ENCODE results near the gene ZFPM1.

Gene ZFPM1

GRCh38 chr16:88452482-88453216, 431 bp upstream of the ZFPM1 start:
- DNase-seq = peak; percentile 100

GRCh38 chr16:88453611-88454522, 787 bp downstream of the ZFPM1 start:
- peak; percentile 56 for DNase-seq

GRCh38 chr16:88454523-88454947, 1.5 kb downstream of the ZFPM1 start:
- peak; percentile 48 for DNase-seq

DNA sequence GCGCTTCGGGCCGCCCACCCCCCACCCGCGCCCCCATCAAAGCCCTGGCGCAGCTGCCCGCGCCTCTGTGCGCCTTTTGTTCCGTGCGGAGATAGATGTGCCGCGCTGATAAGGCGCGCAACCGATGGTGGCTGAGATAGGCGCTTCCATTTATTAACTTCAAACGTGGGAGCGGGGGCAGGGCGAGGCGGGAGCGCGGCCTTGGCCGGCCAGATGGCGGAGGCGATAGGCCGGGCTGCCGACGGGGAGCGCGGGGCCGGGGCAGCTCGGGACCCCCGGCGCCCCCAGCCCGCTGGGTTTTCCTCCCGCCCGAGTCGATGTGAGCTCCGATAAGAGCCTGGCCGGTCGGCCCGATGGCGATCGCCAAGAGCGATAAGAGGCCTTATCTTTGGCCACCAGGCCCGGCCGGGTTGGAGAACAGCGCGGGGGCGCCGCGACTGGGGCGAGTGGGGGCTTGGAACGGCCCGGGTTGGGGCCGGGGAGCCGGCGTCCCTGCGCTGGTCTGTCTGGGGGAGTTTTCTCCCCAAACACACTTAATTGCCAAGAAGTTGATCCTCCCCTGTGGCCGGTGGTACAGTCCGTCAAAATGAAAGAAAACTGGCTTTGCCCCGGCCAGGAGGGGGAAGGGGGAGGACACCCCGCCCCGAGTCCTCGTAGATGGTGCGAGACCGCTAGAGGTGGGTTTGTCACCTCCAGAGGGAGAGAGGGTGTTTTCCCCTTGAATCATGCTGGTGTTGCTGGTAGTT, 2.7 kb downstream of the ZFPM1 start:
- peak; percentile 76 for DNase-seq

DNA sequence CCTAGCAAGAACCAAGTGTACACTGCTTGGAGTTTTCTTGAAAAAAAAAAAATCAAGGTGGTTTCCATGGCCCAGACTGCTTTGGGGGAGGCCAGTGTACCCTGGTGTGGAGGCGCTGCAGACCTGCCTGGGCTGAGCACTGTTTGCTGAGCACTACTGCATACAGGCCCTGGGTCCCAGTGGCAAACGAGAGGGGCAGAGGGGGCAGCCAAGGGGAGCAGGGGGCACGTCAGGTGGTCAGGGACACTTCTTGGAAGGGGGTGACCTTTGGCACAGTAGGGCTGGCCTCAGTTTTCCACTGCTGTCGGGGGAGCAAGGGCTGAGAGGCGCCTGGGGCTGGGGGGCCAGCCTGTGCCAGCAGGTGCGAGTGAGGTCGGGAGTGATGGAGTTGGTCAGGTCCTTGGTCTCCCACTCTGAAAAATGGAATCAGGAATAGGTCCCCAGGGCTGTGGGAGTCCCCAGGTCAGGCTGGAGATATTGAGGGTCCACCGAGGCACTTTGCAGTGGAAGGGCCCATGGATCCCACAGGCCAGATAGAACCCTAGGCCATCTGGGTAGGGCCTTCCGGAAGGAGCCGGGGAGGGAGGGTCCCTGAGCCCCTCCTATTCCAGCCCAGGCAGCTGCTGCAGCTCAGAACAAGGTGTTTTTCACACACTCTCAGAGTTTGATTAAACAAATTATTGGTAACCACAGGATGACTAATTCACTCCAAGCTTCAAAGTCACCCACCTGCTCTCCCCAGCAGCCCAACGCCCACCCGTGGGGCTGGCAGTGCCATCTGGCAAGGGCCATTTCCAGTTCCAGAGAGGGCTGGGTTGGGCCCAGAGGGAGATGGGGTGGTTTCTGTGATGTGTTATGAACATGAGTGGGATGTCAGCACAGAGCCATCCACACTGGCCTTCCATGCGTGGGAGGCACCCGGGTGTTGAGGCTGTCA, 3.5 kb downstream of the ZFPM1 start:
- peak; percentile 78 for DNase-seq

DNA sequence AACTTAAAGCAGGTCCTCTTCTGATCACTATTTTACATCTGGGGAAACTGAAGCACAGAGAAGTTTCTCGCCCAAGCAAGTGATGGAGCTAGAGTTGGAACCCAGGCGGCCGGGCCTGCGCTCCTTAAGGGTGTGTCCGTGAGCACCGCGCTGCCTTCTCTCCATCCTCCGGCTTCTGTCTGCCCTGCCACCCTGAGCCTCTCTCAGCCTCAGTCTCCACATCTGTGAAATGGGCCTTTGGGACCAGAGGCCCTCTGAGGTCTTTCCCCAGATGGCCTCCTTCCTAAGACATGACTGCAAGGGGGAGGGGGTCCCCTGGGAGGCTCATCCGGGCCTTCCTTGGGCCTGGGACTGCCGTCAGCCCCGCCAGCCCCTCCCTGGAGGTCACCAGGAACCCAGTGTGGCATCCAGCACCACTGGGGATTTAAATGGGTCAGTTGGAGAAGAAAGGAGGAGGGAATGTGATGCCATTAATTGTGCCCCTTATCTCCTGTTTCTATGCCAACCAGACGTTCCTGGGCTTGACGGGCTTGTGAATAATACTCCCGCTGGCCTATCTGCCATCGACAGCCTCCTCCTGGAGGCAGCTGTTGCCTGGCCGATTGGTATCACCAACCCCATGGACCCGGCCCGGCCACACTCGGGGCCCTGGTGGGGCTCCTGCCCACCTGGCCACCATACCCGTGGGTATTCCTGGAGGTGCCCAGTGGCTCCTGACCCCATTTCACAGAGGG, 5.1 kb downstream of the ZFPM1 start:
- DNase-seq = no peak

DNA sequence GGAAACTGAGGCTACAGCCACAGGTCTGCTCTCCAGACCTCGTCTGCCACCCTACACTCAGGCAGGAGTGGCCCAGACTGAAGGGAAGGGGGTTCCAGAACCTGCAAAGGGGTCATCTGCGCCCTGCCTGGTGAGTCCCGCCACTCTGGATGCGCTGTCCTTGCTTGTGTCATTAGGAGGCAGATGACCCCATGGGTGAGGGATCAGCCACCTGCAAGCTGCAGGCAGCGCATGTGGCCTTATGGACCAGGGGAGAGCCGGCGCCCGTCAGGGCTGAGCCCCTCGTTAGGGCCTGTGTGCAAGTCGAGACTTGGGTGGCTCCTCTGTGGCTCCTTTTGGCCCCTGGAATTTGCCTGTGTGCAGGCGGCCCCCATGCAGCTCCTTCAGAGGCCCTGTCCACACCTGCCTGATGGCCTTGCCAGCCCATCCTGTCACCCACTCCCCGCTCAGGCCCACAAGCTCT, 5.7 kb downstream of the ZFPM1 start:
- DNase-seq = no peak

- no peak for DNase-seq
Observed at GRCh38 chr16:88459366-88460073, 6.4 kb downstream of the ZFPM1 start.

- no peak for DNase-seq
Observed at GRCh38 chr16:88460496-88461330, 7.6 kb downstream of the ZFPM1 start.

DNA sequence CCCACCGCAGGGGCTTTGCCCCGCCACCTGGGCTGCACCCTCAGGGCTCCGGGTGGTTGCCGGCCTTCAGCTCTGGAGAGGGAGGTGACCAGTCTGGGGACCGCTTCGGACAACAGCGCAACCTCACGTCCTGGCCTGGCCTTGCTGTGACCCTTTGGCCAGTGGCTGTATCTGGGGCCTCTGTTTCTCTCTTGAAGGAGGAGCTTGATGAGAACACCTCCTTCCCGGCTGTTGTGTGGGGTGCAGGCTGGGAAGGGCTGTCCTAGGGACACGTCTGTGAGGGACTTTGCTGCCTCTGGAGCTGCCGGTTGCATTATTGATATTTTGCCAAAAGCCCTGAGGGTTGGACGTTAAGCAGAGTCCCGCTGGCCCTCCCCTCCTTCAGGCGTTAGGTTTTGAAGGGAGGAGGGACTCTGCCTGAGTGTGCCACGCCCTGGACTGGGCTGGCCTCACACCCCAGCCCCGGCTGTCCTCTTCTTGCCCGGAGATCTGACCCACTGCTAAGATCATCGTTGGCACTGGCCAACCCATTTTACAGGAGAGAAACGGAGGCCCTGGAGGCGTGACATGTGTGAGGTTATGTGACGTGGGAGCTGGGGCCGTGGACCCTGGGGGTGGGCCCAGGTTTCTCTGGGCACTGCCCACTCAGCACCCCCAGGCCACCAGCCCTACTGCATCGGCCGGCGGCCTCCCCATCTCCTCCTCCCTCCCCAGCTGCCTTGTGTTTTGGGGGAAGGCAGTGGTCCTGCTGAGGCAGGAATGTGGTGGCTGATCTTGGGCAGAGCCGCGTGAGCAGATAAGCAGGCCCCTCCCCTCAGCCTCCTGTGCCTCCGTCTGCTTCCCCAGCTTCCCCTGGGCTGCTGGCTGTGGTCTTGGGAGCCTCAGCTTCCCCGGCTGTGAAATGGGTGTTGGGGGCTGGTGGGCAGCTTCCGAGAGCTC, 8.5 kb downstream of the ZFPM1 start:
- DNase-seq = no peak

- DNase-seq = no peak
Observed at GRCh38 chr16:88462396-88462795, 9.3 kb downstream of the ZFPM1 start.

DNA sequence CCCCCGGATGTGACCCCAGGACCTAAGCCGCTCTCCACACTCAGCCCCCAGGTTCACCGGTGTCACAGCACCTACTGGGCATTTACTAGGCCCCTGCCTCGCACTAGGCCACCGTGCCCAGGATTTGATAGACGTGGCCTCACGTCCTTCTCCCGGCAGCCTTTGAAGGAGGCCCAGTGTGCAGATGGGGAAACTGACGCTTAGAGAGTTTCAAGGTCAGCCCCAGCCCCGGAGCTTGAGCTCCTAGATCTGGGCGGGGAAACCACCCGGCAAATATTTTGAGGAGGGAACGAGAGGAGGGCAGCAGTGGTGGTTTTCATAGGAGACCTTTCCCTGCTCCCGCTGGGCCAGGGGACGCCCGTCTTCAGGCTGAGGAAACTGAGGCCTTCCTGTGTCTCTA, 10.3 kb downstream of the ZFPM1 start:
- DNase-seq = no peak

- no peak for DNase-seq
Observed at GRCh38 chr16:88464447-88465318, 11.6 kb downstream of the ZFPM1 start.

DNA sequence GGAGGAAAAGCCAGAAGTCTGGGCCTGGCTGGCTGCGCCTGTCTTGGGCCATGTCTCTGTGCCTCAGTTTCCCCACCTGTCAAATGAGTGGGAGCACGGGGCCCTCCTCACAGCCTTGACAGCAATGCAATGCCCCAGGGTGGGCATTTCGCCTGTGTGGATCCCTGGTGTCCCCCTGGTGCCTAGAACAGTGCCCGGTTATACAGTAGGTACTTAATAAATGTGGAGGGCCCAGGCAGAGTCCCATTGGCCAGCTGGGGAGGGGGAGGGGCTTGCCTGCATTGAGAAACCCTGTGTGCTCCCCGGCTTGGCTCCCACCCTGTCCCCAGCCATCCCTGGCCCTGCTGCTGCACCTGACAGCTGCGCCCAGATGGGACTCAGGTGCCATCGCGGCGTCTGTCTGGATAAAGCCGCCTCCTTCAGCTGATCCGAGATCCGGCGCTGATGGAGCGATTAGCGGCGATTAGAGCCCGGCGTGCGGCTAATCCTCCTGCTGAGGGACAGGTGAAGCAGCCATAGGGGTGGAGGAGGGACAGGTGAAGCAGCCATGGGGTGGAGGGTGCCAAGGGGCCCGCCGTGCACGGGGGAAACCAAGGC, 12.4 kb downstream of the ZFPM1 start:
- DNase-seq = no peak

GRCh38 chr16:88466175-88466862, 13.2 kb downstream of the ZFPM1 start:
- no peak for DNase-seq

- DNase-seq = no peak
Observed at GRCh38 chr16:88466949-88467348, 13.9 kb downstream of the ZFPM1 start.

All from activated CD8-positive, alpha-beta memory T cell treated with anti-CD3 and anti-CD28 coated beads, Interleukin-2, amount 50 U/mL, for 4 hours (primary cell).